A673 (cell line): ENCODE data around the gene MAN1C1.

Experiments used
- EZH2 ChIP-seq: fragments of 200-600 bp; sonication (generic); IDR thresholded peaks from 2 replicates; pipeline ENCODE4 v1.6.1; 2017; ENCODE audit warnings: borderline replicate concordance, low read depth, mild to moderate bottlenecking, mixed read lengths, antibody characterized with exemption, low read length; ENCODE audit not compliant: poor library complexity, severe bottlenecking
- TF ChIP-seq, protein P1 (sequence below): fragments of 300-800, 200-600 bp; sonication (generic); conservative IDR thresholded peaks from 2 replicates; pipeline ENCODE4 v1.5.1; 2017; ENCODE audit warnings: low read depth, mild to moderate bottlenecking, antibody characterized with exemption, low read length, moderate library complexity, mixed read lengths

- TF ChIP-seq, protein P1, sequence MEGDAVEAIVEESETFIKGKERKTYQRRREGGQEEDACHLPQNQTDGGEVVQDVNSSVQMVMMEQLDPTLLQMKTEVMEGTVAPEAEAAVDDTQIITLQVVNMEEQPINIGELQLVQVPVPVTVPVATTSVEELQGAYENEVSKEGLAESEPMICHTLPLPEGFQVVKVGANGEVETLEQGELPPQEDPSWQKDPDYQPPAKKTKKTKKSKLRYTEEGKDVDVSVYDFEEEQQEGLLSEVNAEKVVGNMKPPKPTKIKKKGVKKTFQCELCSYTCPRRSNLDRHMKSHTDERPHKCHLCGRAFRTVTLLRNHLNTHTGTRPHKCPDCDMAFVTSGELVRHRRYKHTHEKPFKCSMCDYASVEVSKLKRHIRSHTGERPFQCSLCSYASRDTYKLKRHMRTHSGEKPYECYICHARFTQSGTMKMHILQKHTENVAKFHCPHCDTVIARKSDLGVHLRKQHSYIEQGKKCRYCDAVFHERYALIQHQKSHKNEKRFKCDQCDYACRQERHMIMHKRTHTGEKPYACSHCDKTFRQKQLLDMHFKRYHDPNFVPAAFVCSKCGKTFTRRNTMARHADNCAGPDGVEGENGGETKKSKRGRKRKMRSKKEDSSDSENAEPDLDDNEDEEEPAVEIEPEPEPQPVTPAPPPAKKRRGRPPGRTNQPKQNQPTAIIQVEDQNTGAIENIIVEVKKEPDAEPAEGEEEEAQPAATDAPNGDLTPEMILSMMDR = peak; percentile 16; the same call in 1 of the 2 replicates
- no peak for TF ChIP-seq EZH2
Observed at GRCh38 chr1:25695090-25695770, 78.6 kb downstream of the MAN1C1 start.
